ENCODE results near the gene AIG1.
"Not testable (repeated sequence)": the region's sequence is repeated elsewhere in the genome, so short reads cannot be mapped to it uniquely, and the experiment has no call there.

AIG1 gene

GRCh38 chr6:143168396-143168816 is 107.7 kb downstream of the AIG1 start:
- DNase-seq: not testable (repeated sequence)

GRCh38 chr6:143169440-143169839 is 108.8 kb downstream of the AIG1 start:
- no peak for DNase-seq

- DNase-seq: no peak
Measured at GRCh38 chr6:143174516-143174915, 113.8 kb downstream of the AIG1 start.

DNA sequence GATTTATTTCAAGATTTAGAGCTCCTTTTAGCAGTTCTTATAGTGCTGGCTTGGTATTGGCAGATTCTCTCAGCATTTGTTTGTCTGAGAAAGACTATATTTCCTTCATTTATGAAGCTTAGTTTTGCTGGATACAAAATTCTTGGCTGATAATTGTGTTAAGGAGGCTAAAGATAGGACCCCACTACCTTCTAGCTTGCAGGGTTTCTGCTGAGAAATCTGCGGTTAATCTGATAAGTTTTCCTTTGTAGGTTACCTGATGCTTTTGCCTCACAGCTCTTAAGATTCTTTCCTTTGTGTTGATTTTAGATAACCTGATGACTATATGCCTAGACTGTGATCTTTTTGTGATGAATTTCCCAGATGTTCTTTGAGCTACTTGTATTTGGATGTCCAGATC is 114.3 kb downstream of the AIG1 start:
- DNase-seq: no peak

- no peak for DNase-seq
Measured at GRCh38 chr6:143176090-143177021, 115.7 kb downstream of the AIG1 start.

DNA sequence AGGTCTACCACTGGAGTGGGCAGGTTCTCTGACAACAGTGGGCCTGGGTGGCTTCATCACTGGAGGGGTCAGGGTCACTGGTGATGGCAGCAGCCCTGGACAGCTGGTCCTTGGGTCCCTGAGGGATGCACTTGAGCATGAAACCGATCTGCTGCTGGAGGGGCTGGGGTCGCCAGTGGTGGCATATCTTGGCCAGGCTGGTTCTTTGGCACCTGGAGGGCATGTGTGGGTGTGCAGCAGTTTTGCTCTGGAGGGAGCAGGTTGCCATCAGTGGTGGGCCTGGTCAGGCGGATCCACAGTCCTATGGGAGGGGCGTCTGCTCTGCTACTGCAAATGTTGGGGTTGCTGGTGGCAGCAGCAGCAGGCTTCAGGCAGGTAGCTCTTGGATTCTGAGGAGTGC is 117.0 kb downstream of the AIG1 start:
- DNase-seq: no peak

DNA sequence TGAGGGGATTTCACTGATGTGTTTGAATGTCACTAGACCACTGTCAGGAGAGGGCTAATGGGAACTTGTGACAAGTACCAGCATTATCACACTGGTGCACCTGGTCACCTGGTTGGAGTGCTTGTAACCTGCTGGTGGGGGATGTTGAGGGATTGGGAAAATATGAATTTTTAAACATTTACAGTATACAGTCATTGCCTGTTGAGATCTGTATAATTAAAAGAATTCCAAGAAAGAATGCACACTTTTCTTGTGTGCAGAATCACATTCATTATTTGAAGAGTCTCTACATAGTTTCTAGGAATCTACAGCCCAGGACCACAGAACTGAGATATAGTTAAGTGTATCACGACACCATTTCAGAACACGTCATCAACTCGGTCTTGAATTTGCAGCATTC is 118.4 kb downstream of the AIG1 start:
- no peak for DNase-seq

DNA sequence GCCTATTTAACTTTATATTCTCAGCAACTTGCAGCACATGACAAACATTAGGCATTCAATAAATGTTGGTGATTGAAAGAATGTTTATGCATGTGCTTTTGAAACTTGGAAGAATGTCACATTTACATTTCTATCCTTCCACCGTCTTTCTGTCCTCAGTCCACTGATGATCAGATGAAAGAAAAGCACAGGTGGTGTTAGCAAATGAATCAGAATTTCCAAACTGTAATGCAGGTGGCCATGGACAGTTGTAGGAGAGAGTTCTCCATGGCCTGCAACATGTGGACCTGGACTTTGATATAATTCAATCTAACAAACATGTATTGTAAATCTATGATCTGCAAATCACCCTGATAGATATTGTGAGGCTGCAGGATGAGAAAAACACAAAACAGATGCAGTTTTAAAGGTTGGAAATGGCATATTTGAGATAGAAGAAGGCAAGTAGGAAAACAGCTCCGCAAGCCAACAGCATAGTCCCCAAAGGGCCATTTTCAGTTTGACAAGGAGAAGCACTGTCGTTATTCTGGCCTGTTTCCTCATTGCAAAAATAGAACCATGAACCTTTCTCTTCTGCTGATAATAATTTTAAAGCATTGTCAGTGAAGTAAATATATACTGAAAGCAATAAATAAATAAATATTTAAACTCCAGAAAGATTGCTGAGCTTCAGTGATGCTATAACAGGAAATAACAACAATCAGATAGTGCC is 119.4 kb downstream of the AIG1 start:
- DNase-seq: no peak

DNA sequence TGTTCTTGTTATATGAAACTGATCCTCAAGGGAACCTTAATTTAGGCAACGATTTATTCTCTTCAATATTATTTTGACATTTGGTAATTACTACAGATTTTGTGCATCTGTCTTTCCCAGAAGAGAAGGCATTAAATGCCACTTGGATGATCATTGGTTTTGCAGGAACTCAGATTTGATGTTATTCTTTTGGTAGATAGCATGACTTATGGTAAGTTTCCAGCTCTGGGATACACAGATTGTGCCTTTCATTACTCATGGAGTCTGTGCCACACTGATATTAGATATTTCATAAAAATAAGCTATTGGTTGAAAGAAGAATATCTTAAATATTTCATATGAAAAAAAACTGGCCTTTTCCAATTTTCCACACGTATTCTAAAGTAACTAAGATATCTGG is 120.1 kb downstream of the AIG1 start:
- DNase-seq: no peak

GRCh38 chr6:143183666-143184065 is 123.0 kb downstream of the AIG1 start:
- no peak for DNase-seq

- no peak for DNase-seq
Measured at GRCh38 chr6:143185288-143185687, 124.6 kb downstream of the AIG1 start.

DNA sequence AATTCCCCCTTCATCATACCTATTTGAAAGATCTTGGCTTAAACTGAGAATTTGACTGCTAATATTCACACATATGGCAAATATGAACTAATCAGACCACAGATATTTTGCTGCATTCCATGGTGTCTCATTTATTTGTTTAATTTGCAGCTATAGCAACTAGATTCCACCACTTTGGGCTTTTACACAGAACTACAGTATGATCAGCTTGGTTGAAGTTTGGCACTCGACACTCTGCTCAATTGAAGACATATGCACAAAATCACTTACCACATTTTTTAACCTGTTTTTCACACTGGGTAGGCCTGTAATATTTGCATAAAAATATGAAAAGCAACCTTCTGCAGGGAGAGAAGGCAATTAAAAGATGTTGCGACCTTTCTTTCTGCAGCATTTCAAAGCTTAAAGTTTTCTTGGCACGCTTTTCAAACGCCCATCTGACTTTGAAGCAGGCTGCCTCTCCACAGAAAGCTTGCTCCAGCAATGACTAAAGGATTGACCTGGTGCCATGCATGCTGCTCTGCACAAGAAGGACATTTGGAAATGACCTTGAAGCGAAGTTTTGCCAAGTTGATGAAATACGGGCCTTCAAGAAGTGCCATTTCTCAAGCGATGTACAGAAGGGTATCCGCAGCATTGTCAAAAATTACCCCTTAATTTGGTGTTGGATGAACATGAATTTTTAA is 126.7 kb downstream of the AIG1 start:
- no peak for DNase-seq

- DNase-seq: no peak
Measured at GRCh38 chr6:143188292-143188691, 127.6 kb downstream of the AIG1 start.

DNA sequence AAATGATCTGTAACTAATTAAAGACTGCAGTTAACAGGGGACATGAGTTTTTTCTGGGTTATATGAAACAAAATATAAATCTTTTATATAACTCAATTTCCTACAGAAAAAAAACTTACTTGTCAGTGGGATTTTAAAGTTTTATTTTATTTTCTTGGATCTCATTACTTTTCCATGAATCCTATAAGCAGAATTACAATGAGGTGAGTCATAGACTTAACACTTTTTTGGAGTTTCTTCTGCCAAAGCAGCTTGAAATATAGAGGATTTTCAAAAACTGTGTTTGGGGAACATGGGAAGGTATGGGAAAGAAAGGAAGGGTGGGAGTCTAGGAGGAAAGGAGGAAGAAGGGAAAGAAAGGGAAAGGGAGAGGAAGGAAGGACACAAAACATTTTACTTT is 130.7 kb downstream of the AIG1 start:
- DNase-seq: no peak

GRCh38 chr6:143192766-143193165 is 132.1 kb downstream of the AIG1 start:
- DNase-seq: no peak

DNA sequence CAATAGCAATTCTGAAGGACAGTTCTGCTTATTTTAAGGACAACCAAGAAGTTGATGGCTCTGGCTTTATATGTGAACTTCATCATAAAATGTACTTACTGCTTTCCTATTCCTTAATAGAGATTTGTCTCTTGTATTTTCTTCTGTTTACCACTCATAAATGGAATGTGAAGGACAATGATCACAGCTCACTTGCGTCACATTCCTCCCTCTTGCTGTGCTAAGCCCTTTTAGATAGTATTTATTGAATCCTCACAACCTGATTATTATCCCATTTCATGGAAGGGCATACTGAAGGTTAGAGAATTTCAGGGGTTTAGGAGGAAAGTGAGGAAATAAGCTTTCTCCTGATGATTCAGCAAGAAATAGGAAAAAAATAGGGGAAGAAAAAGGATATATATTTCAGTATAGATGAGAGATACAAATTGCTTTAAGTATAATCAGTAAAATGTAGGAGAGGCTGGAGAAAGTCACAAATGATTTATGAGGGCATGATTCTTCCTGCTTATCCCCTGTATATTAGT is 132.9 kb downstream of the AIG1 start:
- DNase-seq: no peak

- no peak for DNase-seq
Measured at GRCh38 chr6:143194095-143194589, 133.5 kb downstream of the AIG1 start.

- DNase-seq: no peak
Measured at GRCh38 chr6:143195349-143195845, 134.7 kb downstream of the AIG1 start.

DNA sequence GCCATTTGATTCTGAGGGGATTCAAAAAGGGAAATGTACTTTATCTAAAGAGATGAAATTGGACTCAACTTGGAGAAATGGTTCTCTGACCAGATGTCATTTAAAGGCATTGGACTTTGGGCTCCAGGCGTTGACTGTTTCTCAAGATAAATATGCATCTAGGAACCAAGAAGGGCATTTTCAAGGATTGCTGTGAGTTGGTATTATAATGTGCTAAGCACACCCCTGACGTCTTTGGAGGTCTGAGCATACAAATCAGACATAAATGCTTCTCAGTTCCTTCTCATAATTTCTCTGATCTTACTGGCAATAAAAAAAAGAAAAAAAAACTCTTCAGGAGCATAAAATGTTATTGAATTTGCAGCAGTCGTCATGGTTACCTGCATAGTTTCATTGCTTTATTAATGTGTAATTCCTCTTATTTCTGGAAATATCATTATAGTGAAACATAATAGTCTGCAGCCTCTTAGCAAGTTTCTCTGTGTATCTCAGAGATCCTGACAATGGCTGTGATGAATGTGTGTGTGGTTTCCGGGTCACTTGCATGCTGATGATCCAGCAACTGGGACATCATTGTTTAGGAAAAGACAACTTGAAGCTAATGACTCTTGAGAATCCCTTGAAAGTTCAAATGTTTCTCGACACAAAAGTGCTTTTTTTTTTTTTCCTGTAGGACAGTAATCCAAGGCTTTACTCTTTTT is 136.0 kb downstream of the AIG1 start:
- DNase-seq: no peak

GRCh38 chr6:143197377-143197776 is 136.7 kb downstream of the AIG1 start:
- DNase-seq: no peak

DNA sequence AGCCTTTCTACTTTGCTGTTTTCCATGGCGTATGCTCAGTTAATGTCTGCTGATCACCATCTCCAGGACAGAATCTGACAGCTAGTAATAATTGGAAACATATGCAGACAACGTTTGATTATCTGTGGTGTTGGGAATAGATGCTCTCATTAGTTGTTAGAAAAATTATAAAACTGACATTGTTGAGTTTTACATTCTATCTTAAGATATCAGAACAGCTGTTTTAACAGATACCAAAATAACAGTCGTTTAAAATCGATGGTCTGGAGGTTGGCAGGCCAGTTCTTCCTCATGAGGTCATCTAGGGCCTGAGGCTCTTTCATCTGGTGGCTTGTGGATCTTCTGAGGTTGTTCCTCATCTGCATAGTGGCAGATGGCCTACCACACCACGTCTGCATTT is 137.6 kb downstream of the AIG1 start:
- peak; percentile 53 to 54 for DNase-seq

- no peak for DNase-seq
Measured at GRCh38 chr6:143199291-143199690, 138.6 kb downstream of the AIG1 start.
